ENCODE results near the gene TSNAX. TPM values are rescaled to one million over a fixed set of nuclear protein-coding genes. Genes with fewer than 3 reads are reported as not detected.

TSNAX gene
- polyA plus RNA-seq, 1 donor (not counting 4 experiments of a cell fraction or from before 2014, with no cell fraction given), result 32.6 TPM

DNA sequence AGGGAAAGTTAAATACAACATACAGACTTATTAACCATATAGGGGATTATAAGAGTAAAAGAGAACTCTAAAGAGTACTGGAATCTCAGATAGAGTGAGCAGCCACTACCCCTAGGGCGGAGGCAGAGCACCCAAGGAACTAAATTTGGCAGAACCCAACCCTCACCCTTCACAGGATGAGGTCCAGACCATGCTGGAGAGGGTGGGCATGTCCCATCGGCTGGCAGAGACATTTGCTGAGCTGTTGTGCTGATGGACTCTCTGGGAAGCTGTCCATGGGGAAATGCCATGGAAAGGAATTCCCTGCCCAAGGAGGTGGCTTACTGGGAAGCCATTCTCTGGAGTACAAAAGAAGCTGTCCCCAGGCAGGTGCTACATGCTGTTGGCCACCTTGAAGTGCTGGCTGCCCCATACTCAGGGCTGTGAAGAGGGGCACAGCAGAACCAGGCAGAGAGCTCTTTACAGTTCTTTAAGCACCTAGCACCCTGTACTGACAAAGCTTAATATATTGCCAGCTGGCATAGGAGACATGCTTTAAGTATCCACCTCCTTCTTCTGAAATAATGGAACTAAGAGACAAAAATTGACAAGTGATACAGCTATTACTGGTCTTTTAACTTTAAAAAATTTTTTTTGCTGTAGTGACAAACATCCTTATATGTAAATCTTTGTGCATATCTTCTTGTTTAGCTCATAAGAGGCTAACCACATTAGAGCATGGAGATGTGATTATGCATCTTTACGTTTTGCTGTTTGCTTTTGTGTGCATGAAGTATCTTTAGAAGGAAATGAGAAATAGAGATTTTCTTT is 29.6 kb downstream of the TSNAX start:
- FAIRE-seq (no peak), DNase-seq (ENCODE audit: low read depth, low spot score) (no peak)
- dilution Hi-C loops (cut with MboI; ENCODE audit: extremely low pct_ligation_motif_present, low sequenced_read_pairs), result no loop called here
- H3K9ac ChIP-seq (ENCODE audit: control insufficient read depth, extremely low read depth, insufficient read depth, low read length), result no peak overlapping the region
- no peak overlapping the region for H3K4me2 ChIP-seq (ENCODE audit: control insufficient read depth, extremely low read depth, insufficient read depth, low read depth, low read length)
- H3K4me1 ChIP-seq (ENCODE audit: control insufficient read depth, extremely low read depth, insufficient read depth, low read length), result no peaks in the 10 kb centered on the region
- TF ChIP-seq CTCF (optimal IDR thresholded peaks at IDR 0.05 in 1 of 3, IDR thresholded peaks at IDR 0.05 in 1 of 3, conservative IDR thresholded peaks at IDR 0.05 in 1 of 3; ENCODE audit: extremely low read depth in 1 of 3, insufficient read depth in 2 of 3, low read length in 3 of 3) (no peak), EZH2 (IDR thresholded peaks at IDR 0.05; ENCODE audit: low read length) (no peak)
- no peak overlapping the region for H3K27ac ChIP-seq (ENCODE audit: control insufficient read depth, insufficient read depth, low read length)
- no peak overlapping the region for H2AFZ ChIP-seq (ENCODE audit: control insufficient read depth, low read length)
- H4K20me1 ChIP-seq (ENCODE audit: control insufficient read depth, extremely low read depth, insufficient read depth, low read length), result no peaks in the 10 kb centered on the region
- no peaks in the 10 kb centered on the region for H3K27me3 ChIP-seq (ENCODE audit: control insufficient read depth, extremely low read depth, insufficient read depth, low read length)
- H3K79me2 ChIP-seq (ENCODE audit: control insufficient read depth, insufficient read depth, low read length), result peaks cover 3% of the 10 kb centered on the region
- H3K9me3 ChIP-seq (ENCODE audit: control insufficient read depth, low read depth, low read length), result no peaks in the 10 kb centered on the region
- peaks cover 0 to 3% of the 10 kb centered on the region in 2 experiments for H3K36me3 ChIP-seq (ENCODE audit: control insufficient read depth in 2 of 2, extremely low read depth in 1 of 2, insufficient read depth in 2 of 2, low read length in 2 of 2)
- no peak overlapping the region for H3K4me3 ChIP-seq (ENCODE audit: control insufficient read depth in 2 of 3, extremely low read depth in 1 of 3, insufficient read depth in 2 of 3, low read depth in 1 of 3, low read length in 3 of 3)
- H3K9me1 ChIP-seq (ENCODE audit: control insufficient read depth, extremely low read depth, insufficient read depth, low read length), result no peaks in the 10 kb centered on the region

DNA sequence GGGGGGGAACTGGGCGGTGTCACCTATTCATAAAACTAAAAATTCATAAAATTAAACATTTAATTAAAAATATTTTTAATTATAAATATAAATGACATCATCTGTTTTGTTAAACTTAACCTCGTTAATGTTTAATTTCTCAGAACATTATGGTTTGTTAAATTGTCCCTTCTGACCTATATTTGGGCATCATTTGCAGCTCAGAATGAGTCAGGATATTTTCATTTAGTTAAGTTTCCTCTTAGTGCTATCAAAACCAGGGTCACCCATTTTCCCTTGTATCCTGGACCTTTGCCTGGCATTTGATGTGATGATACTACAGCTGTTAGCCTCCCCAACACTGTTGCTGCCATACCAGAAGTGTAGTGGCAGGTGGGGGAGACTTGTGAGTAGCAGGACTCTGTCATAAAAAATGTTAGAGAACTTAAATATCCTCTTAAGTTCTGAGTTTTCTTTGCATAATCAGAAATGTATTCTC is 30.3 kb downstream of the TSNAX start:
- dilution Hi-C loops (cut with MboI; ENCODE audit: extremely low pct_ligation_motif_present, low sequenced_read_pairs), result no loop called here
- FAIRE-seq, result no peak
- Histone ChIP-seq H3K9me3 (ENCODE audit: control insufficient read depth, low read depth, low read length) (no peaks in the 10 kb centered on the region), H3K4me1 (ENCODE audit: control insufficient read depth, extremely low read depth, insufficient read depth, low read length) (no peaks in the 10 kb centered on the region), H3K27me3 (ENCODE audit: control insufficient read depth, extremely low read depth, insufficient read depth, low read length) (no peaks in the 10 kb centered on the region), H3K27ac (ENCODE audit: control insufficient read depth, insufficient read depth, low read length) (no peak overlapping the region), H3K36me3 (ENCODE audit: control insufficient read depth in 2 of 2, extremely low read depth in 1 of 2, insufficient read depth in 2 of 2, low read length in 2 of 2) (no peaks in the 10 kb centered on the region), H3K79me2 (ENCODE audit: control insufficient read depth, insufficient read depth, low read length) (peaks cover 3% of the 10 kb centered on the region), H3K9me1 (ENCODE audit: control insufficient read depth, extremely low read depth, insufficient read depth, low read length) (no peaks in the 10 kb centered on the region), H3K4me2 (ENCODE audit: control insufficient read depth, extremely low read depth, insufficient read depth, low read depth, low read length) (no peak overlapping the region), H4K20me1 (ENCODE audit: control insufficient read depth, extremely low read depth, insufficient read depth, low read length) (no peaks in the 10 kb centered on the region), H3K9ac (ENCODE audit: control insufficient read depth, extremely low read depth, insufficient read depth, low read length) (no peak overlapping the region), H3K4me3 (ENCODE audit: control insufficient read depth in 2 of 3, extremely low read depth in 1 of 3, insufficient read depth in 2 of 3, low read depth in 1 of 3, low read length in 3 of 3) (no peak overlapping the region), H2AFZ (ENCODE audit: control insufficient read depth, low read length) (no peak overlapping the region)
- DNase-seq (ENCODE audit: low read depth, low spot score), result no peak
- TF ChIP-seq CTCF (optimal IDR thresholded peaks at IDR 0.05 in 1 of 3, IDR thresholded peaks at IDR 0.05 in 1 of 3, conservative IDR thresholded peaks at IDR 0.05 in 1 of 3; ENCODE audit: extremely low read depth in 1 of 3, insufficient read depth in 2 of 3, low read length in 3 of 3), result no peak
- no peak for TF ChIP-seq EZH2 (IDR thresholded peaks at IDR 0.05; ENCODE audit: low read length)
